Activated CD8-positive, alpha-beta T cell treated with anti-CD3 and anti-CD28 coated beads, Interleukin-2, amount 10 ng/mL, durations not matched to agents 7 days and 5 days (primary cell): ENCODE data around the gene CPEB2. TPM values are rescaled to one million over a fixed set of nuclear protein-coding genes. Genes with fewer than 3 reads are reported as not detected.
A peak's percentile ranks its signal among the peaks of the same experiment; 100 is the strongest.

ENCODE experiments used
- ATAC-seq: fragments of 150-1000 bp; cut with Tn5 transposase; one replicate; pipeline ENCODE4 v1.10.0; 2021; ENCODE audit warnings: moderate library complexity
- CTCF ChIA-PET: fragments of 350-600 bp; sonication (Branson Sonifier 250); formaldehyde crosslinking; loops from one replicate; lab custom pipeline; 2021; ENCODE audit warnings: antibody characterized with exemption; lab: Charles Lee
- POLR2A ChIA-PET: fragments of 350-600 bp; sonication (Branson Sonifier 250); formaldehyde crosslinking; loops from one replicate; lab custom pipeline; 2021; ENCODE audit warnings: antibody characterized with exemption; lab: Charles Lee
- DNase-seq: peaks from one replicate; pipeline ENCODE4 v3.0.0-alpha.2; 2020
- H3K27ac Mint-ChIP-seq: one replicate; pipeline ENCODE4 v1.8.0; 2021; ENCODE audit warnings: mild to moderate bottlenecking, mixed read lengths
- H3K27me3 Mint-ChIP-seq: one replicate; pipeline ENCODE4 v1.8.0; 2021; ENCODE audit warnings: low read depth, mixed read lengths
- H3K36me3 Mint-ChIP-seq: one replicate; pipeline ENCODE4 v1.8.0; 2021; ENCODE audit warnings: low read depth, mixed read lengths
- H3K4me1 Mint-ChIP-seq: one replicate; pipeline ENCODE4 v1.8.0; 2021; ENCODE audit warnings: low read depth, mixed read lengths
- H3K4me3 Mint-ChIP-seq: one replicate; pipeline ENCODE4 v1.8.0; 2021; ENCODE audit warnings: mild to moderate bottlenecking, mixed read lengths
- H3K9me3 Mint-ChIP-seq: one replicate; pipeline ENCODE4 v1.8.0; 2022; ENCODE audit warnings: mixed read lengths; ENCODE audit not compliant: insufficient read depth
- total RNA-seq, 2 experiments: library from RNA; stranded (reverse); gene quantifications; one replicate each; pipeline ENCODE4 v1.2.3, GENCODE V29; 2021

Gene CPEB2
- total RNA-seq, 2 experiments from 2014 or later: 8.8 to 9.7 TPM

- DNase-seq (peak; percentile 68), ATAC-seq (peak; percentile 40)
- H3K36me3 Mint-ChIP-seq: peaks cover 4% of the 10 kb centered on the region
- ChIA-PET POLR2A (interaction anchor here (0.6 to 1.4 kb wide), 3 partner anchors 11 to 627 kb away, joined by 3 to 6 read pairs (median 4); no protein-coding TSS in a partner anchor), CTCF (interaction anchor here (0.9 to 1.4 kb wide), 5 partner anchors 8 to 195 kb away, joined by 3 to 5 read pairs (median 4); no protein-coding TSS in a partner anchor)
- no peaks in the 10 kb centered on the region for H3K9me3 Mint-ChIP-seq
- peaks cover 18% of the 10 kb centered on the region for H3K4me1 Mint-ChIP-seq
- H3K27ac Mint-ChIP-seq: peak overlapping the region; percentile 96
- H3K4me3 Mint-ChIP-seq: peak overlapping the region; percentile 93
- H3K27me3 Mint-ChIP-seq: no peaks in the 10 kb centered on the region
Observed at GRCh38 chr4:15001248-15001868, 923 bp upstream of the CPEB2 start.

GRCh38 chr4:15002659-15003400, 549 bp downstream of the CPEB2 start:
- Mint-ChIP-seq H3K36me3 (peaks cover 8% of the 10 kb centered on the region), H3K27me3 (no peaks in the 10 kb centered on the region), H3K27ac (peak overlapping the region; percentile 96), H3K4me1 (peaks cover 26% of the 10 kb centered on the region), H3K9me3 (no peaks in the 10 kb centered on the region), H3K4me3 (peak overlapping the region; percentile 93)
- POLR2A ChIA-PET: interaction anchor here (0.6 to 1.4 kb wide), 13 partner anchors 12 to 1375 kb away, joined by 3 to 8 read pairs (median 4); partner anchors contain the start of gene FAM200B
- CTCF ChIA-PET: no interaction called here
- DNase-seq (peak; percentile 86), ATAC-seq (peak; percentile 32)

DNA sequence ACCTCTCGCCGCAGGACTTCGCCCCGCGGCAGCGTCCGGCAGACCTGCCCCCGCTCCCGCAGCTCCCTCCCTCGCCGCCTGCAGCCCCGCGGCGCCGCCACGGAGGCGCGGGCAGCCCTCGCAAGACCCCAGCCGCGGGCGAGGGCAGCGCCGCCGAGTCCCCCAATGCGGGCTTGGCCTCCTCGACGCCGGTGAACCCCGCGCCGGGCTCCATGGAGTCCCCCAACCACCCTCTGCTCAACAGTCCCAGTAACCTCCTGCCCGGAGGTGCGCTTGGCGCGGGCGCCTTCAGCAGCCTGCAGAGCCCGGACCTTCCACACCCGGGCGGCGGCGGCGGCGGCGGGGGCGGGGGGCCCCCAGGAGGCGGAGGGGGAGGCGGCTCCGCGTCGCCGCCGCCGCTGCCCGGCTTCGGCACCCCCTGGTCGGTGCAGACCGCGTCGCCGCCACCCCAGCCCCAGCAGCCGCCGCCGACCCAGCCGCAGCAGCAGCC, 1.2 kb downstream of the CPEB2 start:
- peak; percentile 63 for DNase-seq
- POLR2A ChIA-PET: interaction anchor here (0.6 to 1.4 kb wide), 13 partner anchors 12 to 1375 kb away, joined by 3 to 8 read pairs (median 4); partner anchors contain the start of gene FAM200B
- no peaks in the 10 kb centered on the region for H3K9me3 Mint-ChIP-seq
- no peaks in the 10 kb centered on the region for H3K27me3 Mint-ChIP-seq
- peak overlapping the region; percentile 96 for H3K27ac Mint-ChIP-seq
- peak overlapping the region; percentile 93 for H3K4me3 Mint-ChIP-seq
- H3K36me3 Mint-ChIP-seq: peaks cover 11% of the 10 kb centered on the region
- peaks cover 28% of the 10 kb centered on the region for H3K4me1 Mint-ChIP-seq
- peak; percentile 19 for ATAC-seq
- CTCF ChIA-PET: interaction anchor here (0.7 kb wide), 1 partner anchor 10 kb away, joined by 3 read pairs; no protein-coding TSS in a partner anchor

GRCh38 chr4:15003891-15004738, 1.8 kb downstream of the CPEB2 start:
- ChIA-PET POLR2A (interaction anchor here (1.4 kb wide), 2 partner anchors 80 to 647 kb away, joined by 5 to 8 read pairs; no protein-coding TSS in a partner anchor), CTCF (interaction anchor here (0.7 kb wide), 1 partner anchor 9 kb away, joined by 3 read pairs; no protein-coding TSS in a partner anchor)
- H3K27me3 Mint-ChIP-seq: no peaks in the 10 kb centered on the region
- H3K36me3 Mint-ChIP-seq: peaks cover 15% of the 10 kb centered on the region
- peak overlapping the region; percentile 75 for H3K27ac Mint-ChIP-seq
- no peaks in the 10 kb centered on the region for H3K9me3 Mint-ChIP-seq
- H3K4me1 Mint-ChIP-seq: peaks cover 28% of the 10 kb centered on the region
- DNase-seq (peak; percentile 55), ATAC-seq (peak; percentile 4)
- H3K4me3 Mint-ChIP-seq: peak overlapping the region; percentile 93

GRCh38 chr4:15004739-15005301, 2.5 kb downstream of the CPEB2 start:
- Mint-ChIP-seq H3K4me3 (peak overlapping the region; percentile 93), H3K27me3 (no peaks in the 10 kb centered on the region), H3K27ac (peak overlapping the region; percentile 88), H3K4me1 (peaks cover 28% of the 10 kb centered on the region), H3K36me3 (peaks cover 21% of the 10 kb centered on the region), H3K9me3 (no peaks in the 10 kb centered on the region)
- ChIA-PET POLR2A (no interaction called here), CTCF (no interaction called here)
- ATAC-seq (peak; percentile 7), DNase-seq (peak; percentile 55)

DNA sequence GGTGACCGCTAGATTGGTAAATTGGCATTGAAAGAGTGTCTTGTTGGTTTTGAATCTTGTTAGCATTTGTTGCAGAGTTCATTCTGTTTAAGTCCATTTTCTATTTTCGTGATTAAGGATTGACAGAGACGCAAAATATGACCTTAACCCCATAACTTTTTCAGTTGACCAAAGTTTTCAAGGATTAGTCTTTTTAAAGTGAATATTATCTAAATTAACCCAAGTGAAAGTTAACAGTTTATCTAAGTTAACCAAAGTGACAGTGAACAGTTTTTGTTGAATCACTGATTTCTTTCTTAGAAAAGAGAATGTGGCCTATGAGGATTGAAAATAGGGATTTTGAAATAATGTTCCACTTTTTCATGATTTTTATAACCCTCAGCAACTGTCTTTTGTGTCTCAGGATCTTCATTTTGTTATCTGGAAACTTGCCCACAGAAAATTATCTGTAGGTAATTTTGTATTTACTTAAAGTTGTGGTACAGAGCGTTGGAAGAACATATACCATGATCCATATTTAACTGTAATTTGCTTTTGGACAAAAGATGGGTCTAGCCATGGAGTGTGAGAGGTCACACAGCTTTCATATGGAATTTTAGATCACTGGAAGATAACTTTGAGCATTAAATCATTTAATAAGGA, 3.3 kb downstream of the CPEB2 start:
- Mint-ChIP-seq H3K4me3 (peak overlapping the region; percentile 93), H3K27ac (peak overlapping the region; percentile 88), H3K27me3 (no peaks in the 10 kb centered on the region), H3K4me1 (peaks cover 32% of the 10 kb centered on the region), H3K36me3 (peaks cover 24% of the 10 kb centered on the region), H3K9me3 (no peaks in the 10 kb centered on the region)
- CTCF ChIA-PET: interaction anchor here (1.0 kb wide), 2 partner anchors 49 to 778 kb away, joined by 3 read pairs; no protein-coding TSS in a partner anchor
- ATAC-seq: no peak
- POLR2A ChIA-PET: no interaction called here
- DNase-seq: no peak

- peaks cover 30% of the 10 kb centered on the region for H3K4me1 Mint-ChIP-seq
- peak overlapping the region; percentile 25 for H3K27ac Mint-ChIP-seq
- ChIA-PET CTCF (interaction anchor here (1.0 kb wide), 2 partner anchors 49 to 777 kb away, joined by 3 read pairs; no protein-coding TSS in a partner anchor), POLR2A (no interaction called here)
- H3K4me3 Mint-ChIP-seq: peak overlapping the region; percentile 93
- no peaks in the 10 kb centered on the region for H3K9me3 Mint-ChIP-seq
- ATAC-seq (no peak), DNase-seq (no peak)
- H3K36me3 Mint-ChIP-seq: peaks cover 24% of the 10 kb centered on the region
- no peaks in the 10 kb centered on the region for H3K27me3 Mint-ChIP-seq
Observed at GRCh38 chr4:15006416-15007024, 4.2 kb downstream of the CPEB2 start.

GRCh38 chr4:15007201-15007600, 4.9 kb downstream of the CPEB2 start:
- ATAC-seq (no peak), DNase-seq (no peak)
- no peaks in the 10 kb centered on the region for H3K27me3 Mint-ChIP-seq
- no peak overlapping the region for H3K27ac Mint-ChIP-seq
- H3K4me1 Mint-ChIP-seq: peaks cover 30% of the 10 kb centered on the region
- ChIA-PET CTCF (no interaction called here), POLR2A (no interaction called here)
- H3K4me3 Mint-ChIP-seq: no peak overlapping the region
- no peaks in the 10 kb centered on the region for H3K9me3 Mint-ChIP-seq
- H3K36me3 Mint-ChIP-seq: peaks cover 29% of the 10 kb centered on the region

- ATAC-seq (no peak), DNase-seq (no peak)
- no peaks in the 10 kb centered on the region for H3K9me3 Mint-ChIP-seq
- H3K4me3 Mint-ChIP-seq: no peak overlapping the region
- H3K27ac Mint-ChIP-seq: no peak overlapping the region
- H3K36me3 Mint-ChIP-seq: peaks cover 31% of the 10 kb centered on the region
- peaks cover 30% of the 10 kb centered on the region for H3K4me1 Mint-ChIP-seq
- ChIA-PET POLR2A (interaction anchor here (0.6 to 0.7 kb wide), 2 partner anchors 59 to 610 kb away, joined by 3 to 5 read pairs; no protein-coding TSS in a partner anchor), CTCF (interaction anchor here (1.4 kb wide), 1 partner anchor 9 kb away, joined by 4 read pairs; no protein-coding TSS in a partner anchor)
- H3K27me3 Mint-ChIP-seq: no peaks in the 10 kb centered on the region
Observed at GRCh38 chr4:15010038-15010585, 7.8 kb downstream of the CPEB2 start.

GRCh38 chr4:15011166-15011565, 8.9 kb downstream of the CPEB2 start:
- POLR2A ChIA-PET: no interaction called here
- H3K27ac Mint-ChIP-seq: no peak overlapping the region

More at GRCh38 chr4:15011166-15011565, 8.9 kb downstream of the CPEB2 start:
- Mint-ChIP-seq H3K4me1 (peaks cover 19% of the 10 kb centered on the region), H3K4me3 (no peak overlapping the region), H3K36me3 (peaks cover 35% of the 10 kb centered on the region), H3K27me3 (no peaks in the 10 kb centered on the region), H3K9me3 (no peaks in the 10 kb centered on the region)
- DNase-seq (no peak), ATAC-seq (no peak)
- CTCF ChIA-PET: no interaction called here
